K562 (cell line): Measurements from ENCODE around the gene LCNL1. TPM values are rescaled to one million over a fixed set of nuclear protein-coding genes. Genes with fewer than 3 reads are reported as not detected.
A peak's percentile ranks its signal among the peaks of the same experiment; 100 is the strongest.

Experiments used
- ATAC-seq: fragments of 200-7000 bp; cut with Tn5 transposase; 3 replicates; pipeline ENCODE4 v1.9.1; 2020; ENCODE audit warnings: moderate library complexity
- BruUV-seq: library from RNA; stranded (reverse); fragments of 400-500 nt; replicated peaks from 2 replicates; lab custom pipeline; 2021; lab: Mats Ljungman, UMichigan
- CTCF ChIA-PET: fragments of 300-600 bp; formaldehyde crosslinking; extraction: SDS; loops from one replicate; lab custom pipeline; 2021; ENCODE audit warnings: low intra/inter-chr PET ratio; lab: Yijun Ruan, JAX
- POLR2A ChIA-PET: fragments of 300-600, 350-650 bp; sonication (Branson Sonifier 250); formaldehyde crosslinking; extraction: SDS; loops from one replicate; lab custom pipeline; 2021; ENCODE audit warnings: antibody characterized with exemption, inconsistent platforms; lab: Yijun Ruan, JAX
- DNase-seq, 4 experiments: peaks; one replicate each; pipeline versions ENCODE4 v3.0.0 to v3.0.0-alpha.2; 2011 to 2018; ENCODE audit warnings: low spot score in 3 of 4, mixed read lengths in 3 of 4; ENCODE audit errors: extremely low read depth in 1 of 4
- FAIRE-seq: peaks from 2 replicates; lab custom pipeline; 2011; peaks lifted over from hg19 to GRCh38; lab: Jason Lieb, UNC
- H2AFZ ChIP-seq: 2 replicates; pipeline ENCODE4 v1.6.0; 2011; ENCODE audit warnings: low read depth, low read length, control low read depth, inconsistent platforms
- H3K27ac ChIP-seq: fragments of 200-600 bp; 3 replicates; pipeline ENCODE4 v1.8.0; 2011; ENCODE audit warnings: low read depth, mild to moderate bottlenecking, control low read depth, inconsistent platforms, low read length, moderate library complexity, mixed read lengths; ENCODE audit errors: extremely low read depth
- H3K27me3 ChIP-seq, 2 experiments: fragments of 300-600 bp in 1 of 2; 2 replicates in 1 of 2; 3 replicates in 1 of 2; pipeline versions ENCODE4 v1.6.0 to v1.8.0; 2011; ENCODE audit warnings: inconsistent platforms in 2 of 2, low read length in 2 of 2, mild to moderate bottlenecking in 1 of 2, mixed read lengths in 1 of 2, moderate library complexity in 1 of 2; ENCODE audit not compliant: control insufficient read depth in 2 of 2, insufficient read depth in 2 of 2
- H3K36me3 ChIP-seq: fragments of 300-600 bp; 3 replicates; pipeline ENCODE4 v1.8.0; 2011; ENCODE audit warnings: mild to moderate bottlenecking, low read length, inconsistent platforms; ENCODE audit not compliant: control insufficient read depth, insufficient read depth
- H3K4me1 ChIP-seq, 2 experiments: fragments of 200-600 bp in 1 of 2; replicated peaks in 1 of 2; 2 replicates in 1 of 2; 3 replicates in 1 of 2; pipeline versions ENCODE4 v1.5.1 to v1.8.0; 2011; ENCODE audit warnings: inconsistent platforms in 2 of 2, low read length in 2 of 2, mild to moderate bottlenecking in 1 of 2, mixed read lengths in 1 of 2, moderate library complexity in 1 of 2; ENCODE audit not compliant: control insufficient read depth in 2 of 2, insufficient read depth in 2 of 2
- H3K4me2 ChIP-seq: 2 replicates; pipeline ENCODE4 v1.6.1; 2011; ENCODE audit warnings: low read length, control low read depth, inconsistent platforms, mixed read lengths; ENCODE audit not compliant: insufficient read depth
- H3K4me3 ChIP-seq: fragments of 200-600 bp; sonication (generic), shearing (Covaris generic); 2 replicates; pipeline ENCODE4 v1.5.1; 2016; ENCODE audit warnings: control low read depth, inconsistent platforms
- H3K79me2 ChIP-seq: fragments of 200-600 bp; 3 replicates; pipeline ENCODE4 v1.8.0; 2011; ENCODE audit warnings: low read length, inconsistent platforms; ENCODE audit not compliant: control insufficient read depth, insufficient read depth
- H3K9ac ChIP-seq, 2 experiments: 2 replicates each; pipeline versions ENCODE4 v1.6.0 to v1.6.1; 2011; ENCODE audit warnings: low read depth in 2 of 2, low read length in 2 of 2, control low read depth in 1 of 2, inconsistent platforms in 1 of 2, mild to moderate bottlenecking in 1 of 2, mixed read lengths in 1 of 2; ENCODE audit not compliant: insufficient read depth in 1 of 2
- H3K9me1 ChIP-seq: one replicate; pipeline ENCODE4 v1.6.0; 2011; ENCODE audit warnings: inconsistent platforms, mild to moderate bottlenecking, low read length, moderate library complexity; ENCODE audit not compliant: control insufficient read depth, insufficient read depth
- H3K9me3 ChIP-seq: replicated peaks from 2 replicates; pipeline ENCODE4 v1.5.1; 2011; ENCODE audit warnings: low read depth, low read length, inconsistent platforms; ENCODE audit not compliant: control insufficient read depth, insufficient read depth
- H4K20me1 ChIP-seq: replicated peaks from 2 replicates; pipeline ENCODE4 v1.6.1; 2011; ENCODE audit warnings: low read length, inconsistent platforms, mixed read lengths; ENCODE audit not compliant: control insufficient read depth, insufficient read depth
- ASH1L ChIP-seq: fragments of 450-650 bp; IDR thresholded peaks from 2 replicates; pipeline ENCODE4 v1.6.1; 2018; ENCODE audit warnings: borderline replicate concordance, mild to moderate bottlenecking, low read depth; ENCODE audit not compliant: partially characterized antibody
- CREB1 ChIP-seq, 2 experiments: sonication (generic) in 1 of 2; formaldehyde crosslinking in 1 of 2; IDR thresholded peaks; 2 replicates each; pipeline versions ENCODE4 v1.6.1 to v1.8.0; 2012 to 2022; ENCODE audit warnings: inconsistent platforms in 1 of 2, mild to moderate bottlenecking in 1 of 2, missing genetic modification reagents in 1 of 2, moderate library complexity in 1 of 2
- ETV1 ChIP-seq: fragments of 450-650 bp; conservative IDR thresholded peaks from 2 replicates; pipeline ENCODE4 v1.6.1; 2016; ENCODE audit warnings: missing genetic modification characterization, control low read depth, low read depth, missing compliant biosample characterization
- NFIX ChIP-seq: fragments of 250-450 bp; sonication (Bioruptor Pico); IDR thresholded peaks from 2 replicates; pipeline ENCODE4 v1.4.0; 2020; ENCODE audit warnings: low read depth, mild to moderate bottlenecking, moderate library complexity
- POU5F1 ChIP-seq: fragments of 150-350 bp; IDR thresholded peaks from 2 replicates; pipeline ENCODE4 v1.6.1; 2014; ENCODE audit warnings: borderline replicate concordance, low read length, low read depth, mild to moderate bottlenecking; ENCODE audit not compliant: partially characterized antibody
- SNRNP70 ChIP-seq: fragments of 200-400 bp; formaldehyde crosslinking; optimal IDR thresholded peaks from 2 replicates; pipeline ENCODE3; 2017; ENCODE audit warnings: low read depth, low read length
- ZNF134 ChIP-seq: fragments of 250-450 bp; sonication (Bioruptor Pico); conservative IDR thresholded peaks from 2 replicates; pipeline ENCODE4 v1.4.0; 2020
- WGBS: fragments of 100-300 bp; shearing (Covaris generic); methylation state at CpG from one replicate; pipeline ENCODE4 v1.1.6; 2016; ENCODE audit warnings: low coverage, mixed read lengths; ENCODE audit not compliant: insufficient coverage; ENCODE audit errors: missing lambda C conversion rate; 5-methylcytosine and 5-hydroxymethylcytosine counted together
- in situ Hi-C: fragments of 300-500 bp; cut with MboI; formaldehyde crosslinking; loops from 4 replicates; pipeline ENCODE4 v1.15.0; 2018; ENCODE audit warnings: inconsistent platforms, mixed read lengths
- intact Hi-C: fragments of 100-400 bp; cut with micrococcal nuclease; formaldehyde crosslinking; loops from 2 replicates; pipeline ENCODE4 v1.14.2; 2022
- polyA plus RNA-seq, 8 experiments: library from polyadenylated mRNA; depleted of rRNA in 4 of 8; stranded (reverse) in 5 of 8; unstranded in 3 of 8; fragments of >200 nt; fragmentation: Nextera tagmentation in 2 of 8; fragmentation: Illumina TruSeq in 1 of 8; extraction: Ambion mirVana in 2 of 8; extraction: Trizol in 1 of 8; gene quantifications; 2 replicates each; pipeline versions ENCODE4 v1.2.1 to v1.2.3, GENCODE V29; 2011 to 2014; ENCODE audit warnings: inconsistent platforms in 1 of 8, missing spikeins in 1 of 8
- total RNA-seq, 7 experiments: library from RNA; depleted of rRNA in 6 of 7; stranded (reverse); fragments of >200 nt in 6 of 7; fragmentation: Illumina TruSeq in 2 of 7; extraction: Trizol in 2 of 7; gene quantifications; 2 replicates each; pipeline versions ENCODE4 v1.2.1 to v1.2.3, GENCODE V29; 2011 to 2021; ENCODE audit warnings: low replicate concordance in 1 of 7
- TF ChIP-seq, protein P1 (sequence below): sonication (generic); formaldehyde crosslinking; IDR thresholded peaks from 2 replicates; pipeline ENCODE4 v1.8.0; 2022; ENCODE audit warnings: mild to moderate bottlenecking, missing genetic modification reagents
- TF ChIP-seq, protein P2 (sequence below): fragments of 450-650 bp; formaldehyde crosslinking; IDR thresholded peaks from 2 replicates; pipeline ENCODE4 v1.4.0; 2020; ENCODE audit warnings: mild to moderate bottlenecking, moderate library complexity
- TF ChIP-seq, protein P3 (sequence below): fragments of 200-400 bp; formaldehyde crosslinking; IDR thresholded peaks from 2 replicates; pipeline ENCODE4 v1.6.1; 2017; ENCODE audit warnings: mild to moderate bottlenecking, low read depth, low read length, moderate library complexity

The LCNL1 gene
- total and polyA plus RNA-seq, 9 of the 15 experiments (the other 6 are each of a cell fraction or from before 2014, with no cell fraction given) = 0.04 to 0.16 (median 0.04) TPM; not detected in 4

DNA sequence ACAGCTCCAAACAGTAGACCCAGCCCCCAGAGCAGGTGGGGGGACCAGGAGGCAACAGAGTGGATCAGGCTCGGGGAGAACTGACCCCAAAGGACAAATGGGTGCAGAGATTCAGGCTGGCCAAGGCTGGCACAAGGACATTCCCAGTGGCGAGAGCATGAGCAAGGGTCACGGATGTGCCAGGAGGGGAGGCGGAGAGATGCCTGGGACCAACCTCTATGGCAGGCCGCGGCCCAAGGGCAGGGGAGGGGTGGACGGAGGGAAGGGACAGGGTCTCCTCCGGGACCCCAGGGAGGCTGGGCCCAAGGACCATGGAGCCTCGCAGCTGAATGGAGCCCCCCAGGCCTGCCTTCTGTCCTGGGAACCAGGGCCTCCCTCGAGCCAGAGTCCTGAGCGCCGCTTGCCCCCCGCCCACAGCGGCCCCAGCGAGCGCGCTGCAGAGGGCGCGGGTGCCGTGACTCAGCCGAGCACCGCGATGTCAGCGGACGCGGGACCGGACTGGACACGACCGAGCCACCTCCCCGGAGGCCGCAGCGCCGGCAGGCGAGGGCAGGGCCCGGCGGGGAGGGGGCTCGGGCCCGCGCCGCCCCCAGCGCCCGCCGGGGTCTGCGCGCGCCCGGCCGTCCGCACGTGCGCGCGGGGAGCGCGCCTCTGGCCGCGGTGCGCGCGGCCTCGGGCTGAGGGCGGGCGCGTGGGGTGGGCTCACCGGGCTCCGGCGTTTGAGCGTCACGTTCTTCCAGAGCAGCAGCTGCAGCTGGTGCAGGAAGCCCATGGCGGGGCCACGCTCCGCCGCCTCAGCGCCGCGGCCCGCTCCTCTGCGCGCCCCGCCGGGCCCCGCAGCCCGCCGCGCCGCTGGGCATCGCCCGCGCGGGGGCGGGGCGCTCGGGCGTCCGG lies 44.8 kb downstream of the LCNL1 start, which contains the start of gene ABCA2:
Gene ABCA2, minus strand, starts transcription at position 869 of the 894 bp plus-strand sequence. Its CDS starts 97 bp downstream, at position 772.
- Histone ChIP-seq H3K9me3 (no peaks in the 10 kb centered on the region), H3K27ac (peak within 1 kb of the TSS; percentile 57; the same call in 2 of the 3 replicates), H3K4me1 (peaks cover 9 to 95% of the 10 kb centered on the region in 2 experiments), H2AFZ (peak within 1 kb of the TSS; percentile 93), H3K9me1 (no peaks in the 10 kb centered on the region), H3K4me2 (peak within 1 kb of the TSS; percentile 86), H3K27me3 (no peaks in the 10 kb centered on the region), H3K79me2 (peaks cover 3% of the 10 kb centered on the region; the same call in 1 of the 3 replicates), H4K20me1 (no peaks in the 10 kb centered on the region), H3K9ac (peak within 1 kb of the TSS; percentile 69 to 92), H3K4me3 (peak within 1 kb of the TSS; percentile 66), H3K36me3 (no peaks in the 10 kb centered on the region)
- intact Hi-C loops (loop anchor here (2.0 kb wide), 1 partner anchor 83 kb away; the partner anchor contains the start of genes C8G and FBXW5), in situ Hi-C loops (no loop called here)
- 11% methylated on average over 30 of the region's 95 CpGs for WGBS
- CTCF ChIA-PET = interaction anchor here (0.6 to 3.0 kb wide), 2 partner anchors 79 to 209 kb away, joined by 3 to 17 read pairs; no protein-coding TSS in a partner anchor
- DNase-seq (peak in 3 of 4 experiments; percentile 55 to 66 (median 64)), ATAC-seq (peak; percentile 31), FAIRE-seq (no peak)
- BruUV-seq = no TSS peak
- POLR2A ChIA-PET = interaction anchor here (0.7 kb wide), 1 partner anchor 682 kb away, joined by 3 read pairs; no protein-coding TSS in a partner anchor
- no peak for TF ChIP-seq ZNF134
- TF ChIP-seq ASH1L = no peak
- TF ChIP-seq SNRNP70 = no peak
- TF ChIP-seq, protein P1, sequence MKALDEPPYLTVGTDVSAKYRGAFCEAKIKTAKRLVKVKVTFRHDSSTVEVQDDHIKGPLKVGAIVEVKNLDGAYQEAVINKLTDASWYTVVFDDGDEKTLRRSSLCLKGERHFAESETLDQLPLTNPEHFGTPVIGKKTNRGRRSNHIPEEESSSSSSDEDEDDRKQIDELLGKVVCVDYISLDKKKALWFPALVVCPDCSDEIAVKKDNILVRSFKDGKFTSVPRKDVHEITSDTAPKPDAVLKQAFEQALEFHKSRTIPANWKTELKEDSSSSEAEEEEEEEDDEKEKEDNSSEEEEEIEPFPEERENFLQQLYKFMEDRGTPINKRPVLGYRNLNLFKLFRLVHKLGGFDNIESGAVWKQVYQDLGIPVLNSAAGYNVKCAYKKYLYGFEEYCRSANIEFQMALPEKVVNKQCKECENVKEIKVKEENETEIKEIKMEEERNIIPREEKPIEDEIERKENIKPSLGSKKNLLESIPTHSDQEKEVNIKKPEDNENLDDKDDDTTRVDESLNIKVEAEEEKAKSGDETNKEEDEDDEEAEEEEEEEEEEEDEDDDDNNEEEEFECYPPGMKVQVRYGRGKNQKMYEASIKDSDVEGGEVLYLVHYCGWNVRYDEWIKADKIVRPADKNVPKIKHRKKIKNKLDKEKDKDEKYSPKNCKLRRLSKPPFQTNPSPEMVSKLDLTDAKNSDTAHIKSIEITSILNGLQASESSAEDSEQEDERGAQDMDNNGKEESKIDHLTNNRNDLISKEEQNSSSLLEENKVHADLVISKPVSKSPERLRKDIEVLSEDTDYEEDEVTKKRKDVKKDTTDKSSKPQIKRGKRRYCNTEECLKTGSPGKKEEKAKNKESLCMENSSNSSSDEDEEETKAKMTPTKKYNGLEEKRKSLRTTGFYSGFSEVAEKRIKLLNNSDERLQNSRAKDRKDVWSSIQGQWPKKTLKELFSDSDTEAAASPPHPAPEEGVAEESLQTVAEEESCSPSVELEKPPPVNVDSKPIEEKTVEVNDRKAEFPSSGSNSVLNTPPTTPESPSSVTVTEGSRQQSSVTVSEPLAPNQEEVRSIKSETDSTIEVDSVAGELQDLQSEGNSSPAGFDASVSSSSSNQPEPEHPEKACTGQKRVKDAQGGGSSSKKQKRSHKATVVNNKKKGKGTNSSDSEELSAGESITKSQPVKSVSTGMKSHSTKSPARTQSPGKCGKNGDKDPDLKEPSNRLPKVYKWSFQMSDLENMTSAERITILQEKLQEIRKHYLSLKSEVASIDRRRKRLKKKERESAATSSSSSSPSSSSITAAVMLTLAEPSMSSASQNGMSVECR (CRISPR knock-in tag) = peak; percentile 68; the same call in 1 of the 2 replicates
- no peak for TF ChIP-seq ETV1
- no peak for TF ChIP-seq NFIX (CRISPR knock-in tag)
- TF ChIP-seq, protein P2, sequence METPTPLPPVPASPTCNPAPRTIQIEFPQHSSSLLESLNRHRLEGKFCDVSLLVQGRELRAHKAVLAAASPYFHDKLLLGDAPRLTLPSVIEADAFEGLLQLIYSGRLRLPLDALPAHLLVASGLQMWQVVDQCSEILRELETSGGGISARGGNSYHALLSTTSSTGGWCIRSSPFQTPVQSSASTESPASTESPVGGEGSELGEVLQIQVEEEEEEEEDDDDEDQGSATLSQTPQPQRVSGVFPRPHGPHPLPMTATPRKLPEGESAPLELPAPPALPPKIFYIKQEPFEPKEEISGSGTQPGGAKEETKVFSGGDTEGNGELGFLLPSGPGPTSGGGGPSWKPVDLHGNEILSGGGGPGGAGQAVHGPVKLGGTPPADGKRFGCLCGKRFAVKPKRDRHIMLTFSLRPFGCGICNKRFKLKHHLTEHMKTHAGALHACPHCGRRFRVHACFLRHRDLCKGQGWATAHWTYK (CRISPR knock-in tag) = no peak
- TF ChIP-seq, protein P3, sequence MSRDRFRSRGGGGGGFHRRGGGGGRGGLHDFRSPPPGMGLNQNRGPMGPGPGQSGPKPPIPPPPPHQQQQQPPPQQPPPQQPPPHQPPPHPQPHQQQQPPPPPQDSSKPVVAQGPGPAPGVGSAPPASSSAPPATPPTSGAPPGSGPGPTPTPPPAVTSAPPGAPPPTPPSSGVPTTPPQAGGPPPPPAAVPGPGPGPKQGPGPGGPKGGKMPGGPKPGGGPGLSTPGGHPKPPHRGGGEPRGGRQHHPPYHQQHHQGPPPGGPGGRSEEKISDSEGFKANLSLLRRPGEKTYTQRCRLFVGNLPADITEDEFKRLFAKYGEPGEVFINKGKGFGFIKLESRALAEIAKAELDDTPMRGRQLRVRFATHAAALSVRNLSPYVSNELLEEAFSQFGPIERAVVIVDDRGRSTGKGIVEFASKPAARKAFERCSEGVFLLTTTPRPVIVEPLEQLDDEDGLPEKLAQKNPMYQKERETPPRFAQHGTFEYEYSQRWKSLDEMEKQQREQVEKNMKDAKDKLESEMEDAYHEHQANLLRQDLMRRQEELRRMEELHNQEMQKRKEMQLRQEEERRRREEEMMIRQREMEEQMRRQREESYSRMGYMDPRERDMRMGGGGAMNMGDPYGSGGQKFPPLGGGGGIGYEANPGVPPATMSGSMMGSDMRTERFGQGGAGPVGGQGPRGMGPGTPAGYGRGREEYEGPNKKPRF = no peak
- no peak for TF ChIP-seq POU5F1
- no peak for TF ChIP-seq CREB1 (IDR thresholded peaks at IDR 0.05)
- TF ChIP-seq CREB1 (CRISPR knock-in tag; IDR thresholded peaks at IDR 0.05) = 0 out of 2 replicates have a peak, but pooled peaks have one; percentile 47
